ENCODE results near the gene FOXK2. TPM values are rescaled to one million over a fixed set of nuclear protein-coding genes. Genes with fewer than 3 reads are reported as not detected.

The FOXK2 gene
- total and polyA plus RNA-seq, 4 donors, result 23.4 to 59.8 (median 33.4) TPM

DNA sequence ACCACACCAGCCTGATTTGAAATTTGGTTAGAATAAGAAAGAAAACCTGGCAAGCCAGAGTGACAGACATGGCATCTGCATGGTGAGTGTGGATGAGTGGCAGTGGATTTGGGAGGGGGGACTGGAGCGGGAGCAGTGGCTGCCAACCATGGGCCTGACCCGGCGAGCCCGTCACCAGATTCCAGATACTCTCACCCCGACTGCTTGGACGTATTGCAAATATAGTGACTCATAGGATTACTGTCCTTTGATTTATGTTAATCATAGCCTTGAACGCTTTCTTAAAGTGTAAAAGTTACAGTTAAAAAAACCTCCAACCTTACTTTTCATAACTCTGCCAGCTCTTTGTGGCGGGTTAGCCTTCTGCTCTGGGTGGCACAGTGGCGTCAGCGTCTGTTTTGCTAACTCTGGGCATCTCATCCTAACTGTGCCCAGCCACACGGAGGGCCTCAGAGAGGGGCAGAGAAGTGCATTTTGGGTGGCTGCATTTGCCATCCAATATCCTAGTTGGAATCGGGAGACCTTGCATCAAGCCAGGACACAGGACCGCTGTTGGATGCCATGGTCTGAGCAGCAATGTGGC, 26.8 kb upstream of the FOXK2 start:
- no peaks in the 10 kb centered on the region for H3K27me3 ChIP-seq (ENCODE audit: control insufficient read depth in 3 of 3, insufficient read depth in 3 of 3, low read length in 2 of 3)
- peaks cover 0 to 13% (median 2%) of the 10 kb centered on the region in 4 donors for H3K36me3 ChIP-seq (ENCODE audit: control insufficient read depth in 4 of 4, insufficient read depth in 4 of 4, low read length in 4 of 4)
- no peaks in the 10 kb centered on the region for H3K9me3 ChIP-seq (ENCODE audit: control insufficient read depth in 4 of 4, insufficient read depth in 3 of 4, low read length in 3 of 4)
- H3K4me3 ChIP-seq, result no peak overlapping the region
- H3K4me1 ChIP-seq (ENCODE audit: control insufficient read depth in 5 of 5, insufficient read depth in 5 of 5, low read length in 5 of 5), result peaks cover 0 to 8% (median 0%) of the 10 kb centered on the region in 5 donors
- TF ChIP-seq, protein P1, sequence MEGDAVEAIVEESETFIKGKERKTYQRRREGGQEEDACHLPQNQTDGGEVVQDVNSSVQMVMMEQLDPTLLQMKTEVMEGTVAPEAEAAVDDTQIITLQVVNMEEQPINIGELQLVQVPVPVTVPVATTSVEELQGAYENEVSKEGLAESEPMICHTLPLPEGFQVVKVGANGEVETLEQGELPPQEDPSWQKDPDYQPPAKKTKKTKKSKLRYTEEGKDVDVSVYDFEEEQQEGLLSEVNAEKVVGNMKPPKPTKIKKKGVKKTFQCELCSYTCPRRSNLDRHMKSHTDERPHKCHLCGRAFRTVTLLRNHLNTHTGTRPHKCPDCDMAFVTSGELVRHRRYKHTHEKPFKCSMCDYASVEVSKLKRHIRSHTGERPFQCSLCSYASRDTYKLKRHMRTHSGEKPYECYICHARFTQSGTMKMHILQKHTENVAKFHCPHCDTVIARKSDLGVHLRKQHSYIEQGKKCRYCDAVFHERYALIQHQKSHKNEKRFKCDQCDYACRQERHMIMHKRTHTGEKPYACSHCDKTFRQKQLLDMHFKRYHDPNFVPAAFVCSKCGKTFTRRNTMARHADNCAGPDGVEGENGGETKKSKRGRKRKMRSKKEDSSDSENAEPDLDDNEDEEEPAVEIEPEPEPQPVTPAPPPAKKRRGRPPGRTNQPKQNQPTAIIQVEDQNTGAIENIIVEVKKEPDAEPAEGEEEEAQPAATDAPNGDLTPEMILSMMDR (IDR thresholded peaks at IDR 0.05; ENCODE audit: control extremely low read depth, extremely low read depth), result no peak
- WGBS, 2 donors, result 85 to 89% methylated on average over 13 of the region's 13 CpGs
- no peak overlapping the region for H3K27ac ChIP-seq (ENCODE audit: low read depth in 1 of 2, low read length in 1 of 2)
- ATAC-seq (ENCODE audit: insufficient read depth, low FRiP score) (no peak), DNase-seq (no peak)
- no peak overlapping the region for H3K9ac ChIP-seq (ENCODE audit: insufficient read depth in 1 of 2, low read length in 2 of 2)

DNA sequence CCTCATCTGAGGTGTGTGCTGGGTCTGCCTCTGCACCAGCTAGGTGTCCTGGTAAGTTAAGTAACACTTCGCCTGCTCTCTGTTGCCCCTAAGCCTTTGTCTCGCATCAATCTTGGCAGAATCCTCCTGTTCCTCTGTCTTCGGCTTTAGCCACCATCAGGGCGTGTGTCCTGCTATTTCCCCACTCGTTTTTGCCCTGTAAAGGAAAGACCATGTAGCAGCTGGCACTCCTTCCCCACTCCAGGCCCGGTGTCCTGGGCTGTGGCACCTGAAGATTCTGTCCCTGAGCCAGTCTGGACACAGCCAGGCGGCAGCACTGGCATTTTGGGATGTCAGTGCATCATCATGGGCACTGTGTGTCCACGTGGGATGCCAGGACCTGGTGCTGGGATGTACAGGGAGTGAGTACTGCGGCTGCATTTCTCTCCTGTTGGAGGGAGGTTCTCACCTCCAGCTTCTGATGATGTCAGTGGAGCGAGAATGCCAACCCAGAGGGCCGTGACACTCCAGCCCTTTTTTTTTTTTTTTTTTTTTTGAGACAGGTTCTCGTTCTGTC, 26.2 kb upstream of the FOXK2 start:
- ATAC-seq (ENCODE audit: insufficient read depth, low FRiP score) (no peak), DNase-seq (no peak)
- H3K4me3 ChIP-seq, result no peak overlapping the region
- no peak overlapping the region for H3K27ac ChIP-seq (ENCODE audit: low read depth in 1 of 2, low read length in 1 of 2)
- WGBS, 2 donors, result 80 to 89% methylated on average over 12 of the region's 12 CpGs
- H3K27me3 ChIP-seq (ENCODE audit: control insufficient read depth in 3 of 3, insufficient read depth in 3 of 3, low read length in 2 of 3), result no peaks in the 10 kb centered on the region
- H3K4me1 ChIP-seq (ENCODE audit: control insufficient read depth in 5 of 5, insufficient read depth in 5 of 5, low read length in 5 of 5), result peaks cover 0 to 11% (median 0%) of the 10 kb centered on the region in 5 donors
- H3K9me3 ChIP-seq (ENCODE audit: control insufficient read depth in 4 of 4, insufficient read depth in 3 of 4, low read length in 3 of 4), result no peaks in the 10 kb centered on the region
- no peak overlapping the region for H3K9ac ChIP-seq (ENCODE audit: insufficient read depth in 1 of 2, low read length in 2 of 2)
- TF ChIP-seq, protein P1 (IDR thresholded peaks at IDR 0.05; ENCODE audit: control extremely low read depth, extremely low read depth), result no peak
- peaks cover 0 to 10% (median 2%) of the 10 kb centered on the region in 4 donors for H3K36me3 ChIP-seq (ENCODE audit: control insufficient read depth in 4 of 4, insufficient read depth in 4 of 4, low read length in 4 of 4)

DNA sequence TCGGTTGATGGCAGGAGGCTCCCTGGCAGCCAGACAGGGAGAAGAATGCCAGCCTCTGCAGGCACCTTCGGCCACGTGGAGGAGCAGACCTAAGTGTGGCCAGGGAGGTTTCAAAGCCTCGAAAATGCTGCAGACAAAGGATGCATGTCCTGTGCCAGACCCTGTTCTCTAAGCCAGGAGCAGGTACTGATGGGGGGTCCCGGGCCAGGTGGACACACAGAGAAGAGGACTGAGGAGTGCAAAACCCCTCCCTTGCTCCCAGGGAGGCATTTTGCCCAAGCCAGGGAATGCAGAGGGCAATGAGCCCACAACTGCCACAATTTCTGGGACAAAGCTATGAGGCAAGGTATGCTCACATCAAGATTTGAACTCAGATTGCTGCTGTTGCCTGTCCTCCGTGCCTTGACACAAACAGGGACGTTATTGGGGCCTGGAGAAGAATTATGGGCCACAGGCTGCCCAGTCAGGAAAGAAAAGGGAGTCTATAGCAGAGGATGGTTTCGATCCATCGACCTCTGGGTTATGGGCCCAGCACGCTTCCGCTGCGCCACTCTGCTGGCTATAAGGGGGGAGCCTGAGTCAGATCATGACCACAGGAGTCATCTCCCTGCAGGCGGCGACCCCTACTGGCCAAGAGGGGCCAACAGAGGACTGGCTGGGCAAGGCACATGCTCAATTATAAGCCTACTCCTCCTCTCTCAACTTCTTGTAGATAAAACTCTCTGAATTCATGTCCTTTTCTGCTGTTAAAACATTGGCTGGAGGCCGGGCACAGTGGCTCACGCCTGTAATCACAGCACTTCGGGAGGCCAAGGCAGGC, 25.1 kb upstream of the FOXK2 start:
- peak overlapping the region; percentile 38 to 75 for H3K27ac ChIP-seq (ENCODE audit: low read depth in 1 of 2, low read length in 1 of 2)
- WGBS, 2 donors, result 9 to 10% methylated on average over 17 of the region's 17 CpGs
- ATAC-seq (ENCODE audit: insufficient read depth, low FRiP score) (peak; percentile 76), DNase-seq (peak; percentile 89 to 95 (median 94))
- no peaks in the 10 kb centered on the region for H3K27me3 ChIP-seq (ENCODE audit: control insufficient read depth in 3 of 3, insufficient read depth in 3 of 3, low read length in 2 of 3)
- H3K9me3 ChIP-seq (ENCODE audit: control insufficient read depth in 4 of 4, insufficient read depth in 3 of 4, low read length in 3 of 4), result no peaks in the 10 kb centered on the region
- TF ChIP-seq, protein P1 (IDR thresholded peaks at IDR 0.05; ENCODE audit: control extremely low read depth, extremely low read depth), result peak; percentile 76
- H3K4me3 ChIP-seq, result no peak overlapping the region
- H3K9ac ChIP-seq (ENCODE audit: insufficient read depth in 1 of 2, low read length in 2 of 2), result no peak overlapping the region
- H3K4me1 ChIP-seq (ENCODE audit: control insufficient read depth in 5 of 5, insufficient read depth in 5 of 5, low read length in 5 of 5), result peaks cover 0 to 11% (median 0%) of the 10 kb centered on the region in 5 donors
- H3K36me3 ChIP-seq (ENCODE audit: control insufficient read depth in 4 of 4, insufficient read depth in 4 of 4, low read length in 4 of 4), result peaks cover 0 to 3% (median 2%) of the 10 kb centered on the region in 4 donors

Data from lung (tissue), 12 donors.